GM12878 (cell line): ENCODE results near the gene BBS1. TPM values are rescaled to one million over a fixed set of nuclear protein-coding genes. Genes with fewer than 3 reads are reported as not detected.

Experiments used
- ATAC-seq: fragments of 200-7000 bp; cut with Tn5 transposase; 3 replicates; pipeline ENCODE4 v1.9.1; 2020; ENCODE audit warnings: mild to moderate bottlenecking, moderate library complexity
- BruUV-seq: library from RNA; stranded (reverse); fragments of 400-500 nt; replicated peaks from 2 replicates; lab custom pipeline; 2021; lab: Mats Ljungman, UMichigan
- CTCF ChIA-PET: fragments of 300-600 bp; sonication (Branson Sonifier 250); formaldehyde crosslinking; extraction: SDS; loops from one replicate; lab custom pipeline; 2021; ENCODE audit warnings: inconsistent platforms; lab: Yijun Ruan, JAX
- POLR2A ChIA-PET: fragments of 350-600 bp; formaldehyde crosslinking; extraction: SDS; loops from one replicate; lab custom pipeline; 2021; ENCODE audit warnings: inconsistent platforms; lab: Charles Lee
- RAD21 ChIA-PET: fragments of 300-600 bp; sonication (Branson Sonifier 250); formaldehyde crosslinking; loops from one replicate; lab custom pipeline; 2023; ENCODE audit warnings: antibody characterized with exemption; ENCODE audit not compliant: unreplicated experiment; lab: Charles Lee
- SMC1A ChIA-PET: fragments of 300-600 bp; sonication (Branson Sonifier 250); formaldehyde crosslinking; loops from one replicate; lab custom pipeline; 2023; ENCODE audit not compliant: unreplicated experiment, uncharacterized antibody; lab: Charles Lee
- DNase-seq: peaks from one replicate; pipeline ENCODE4 v3.0.0-alpha.2; 2011; ENCODE audit warnings: low read depth, low spot score
- FAIRE-seq: peaks from 3 replicates; lab custom pipeline; 2011; peaks lifted over from hg19 to GRCh38; lab: Jason Lieb, UNC
- H2AFZ ChIP-seq: 2 replicates; pipeline ENCODE4 v1.6.0; 2011; ENCODE audit warnings: low read depth, low read length, control low read depth; ENCODE audit not compliant: control insufficient read depth
- H3K27ac ChIP-seq: 2 replicates; pipeline ENCODE4 v1.5.1; 2011; ENCODE audit warnings: control low read depth; ENCODE audit not compliant: control insufficient read depth, insufficient read depth
- H3K27me3 ChIP-seq, 2 experiments: replicated peaks in 1 of 2; 2 replicates each; pipeline versions ENCODE4 v1.6.0 to v1.6.1; 2011; ENCODE audit warnings: low read length in 1 of 2; ENCODE audit not compliant: control insufficient read depth in 2 of 2, insufficient read depth in 2 of 2
- H3K36me3 ChIP-seq, 2 experiments: 2 replicates each; pipeline ENCODE4 v1.5.1; 2011; ENCODE audit warnings: low read length in 1 of 2; ENCODE audit not compliant: control insufficient read depth in 2 of 2, insufficient read depth in 2 of 2
- H3K4me1 ChIP-seq: 2 replicates; pipeline ENCODE4 v1.6.1; 2011; ENCODE audit warnings: mild to moderate bottlenecking, low read length, moderate library complexity, mixed read lengths; ENCODE audit not compliant: control insufficient read depth, insufficient read depth
- H3K4me2 ChIP-seq: 2 replicates; pipeline ENCODE4 v1.6.0; 2011; ENCODE audit warnings: control low read depth; ENCODE audit not compliant: control insufficient read depth, insufficient read depth
- H3K4me3 ChIP-seq: fragments of 200-600 bp; sonication (generic); 2 replicates; pipeline ENCODE4 v1.5.1; 2016
- H3K79me2 ChIP-seq: 2 replicates; pipeline ENCODE4 v1.6.0; 2011; ENCODE audit warnings: low read length; ENCODE audit not compliant: control insufficient read depth, insufficient read depth
- H3K9ac ChIP-seq: 2 replicates; pipeline ENCODE4 v1.8.0; 2011; ENCODE audit warnings: low read length, control low read depth, mixed read lengths; ENCODE audit not compliant: control insufficient read depth, insufficient read depth
- H3K9me3 ChIP-seq: replicated peaks from 3 replicates; pipeline ENCODE4 v1.5.1; 2011; ENCODE audit warnings: mild to moderate bottlenecking, low read length; ENCODE audit not compliant: control insufficient read depth, insufficient read depth
- H4K20me1 ChIP-seq: 2 replicates; pipeline ENCODE4 v1.6.0; 2011; ENCODE audit not compliant: control insufficient read depth, insufficient read depth
- CHD2 ChIP-seq: IDR thresholded peaks from 2 replicates; pipeline ENCODE4 v1.6.1; 2011; ENCODE audit warnings: low read depth, low read length, improper control_type of control experiment, borderline replicate concordance
- CREM ChIP-seq: IDR thresholded peaks from 2 replicates; pipeline ENCODE4 v1.6.1; 2014; ENCODE audit warnings: antibody characterized with exemption, low read depth
- HCFC1 ChIP-seq: fragments of 150-350 bp; IDR thresholded peaks from 2 replicates; pipeline ENCODE4 v1.6.1; 2014; ENCODE audit warnings: low read length
- HDAC2 ChIP-seq: fragments of 200-600 bp; sonication (generic); IDR thresholded peaks from 2 replicates; pipeline ENCODE4 v1.6.1; 2017
- HDGF ChIP-seq: fragments of 450-650 bp; IDR thresholded peaks from 2 replicates; pipeline ENCODE4 v1.6.1; 2016; ENCODE audit warnings: antibody characterized with exemption
- KAT2A ChIP-seq: conservative IDR thresholded peaks from 2 replicates; pipeline ENCODE4 v1.6.1; 2011; ENCODE audit warnings: low read depth, low read length; ENCODE audit not compliant: control insufficient read depth
- MTA3 ChIP-seq: IDR thresholded peaks from 2 replicates; pipeline ENCODE4 v1.6.1; 2012; ENCODE audit warnings: low read length, inconsistent platforms, borderline replicate concordance
- NFXL1 ChIP-seq: fragments of 450-650 bp; IDR thresholded peaks from 2 replicates; pipeline ENCODE4 v1.6.1; 2017; ENCODE audit warnings: antibody characterized with exemption, mild to moderate bottlenecking, borderline replicate concordance
- POLR2AphosphoS5 ChIP-seq: IDR thresholded peaks from 2 replicates; pipeline ENCODE4 v1.6.1; 2011; ENCODE audit warnings: mild to moderate bottlenecking, low read length, inconsistent platforms
- RUNX3 ChIP-seq: IDR thresholded peaks from 2 replicates; pipeline ENCODE4 v1.6.1; 2012; ENCODE audit warnings: low read length, inconsistent platforms
- SIN3A ChIP-seq: IDR thresholded peaks from 2 replicates; pipeline ENCODE4 v1.6.1; 2012; ENCODE audit warnings: low read depth, low read length, improper control_type of control experiment
- SUPT20H ChIP-seq: IDR thresholded peaks from 2 replicates; pipeline ENCODE4 v1.6.1; 2011; ENCODE audit warnings: low read depth, mild to moderate bottlenecking, low read length, moderate library complexity, borderline replicate concordance; ENCODE audit not compliant: control insufficient read depth
- ZNF24 ChIP-seq: fragments of 450-650 bp; IDR thresholded peaks from 2 replicates; pipeline ENCODE4 v1.6.1; 2017; ENCODE audit warnings: antibody characterized with exemption, mild to moderate bottlenecking
- WGBS: methylation state at CpG from one replicate; pipeline ENCODE4 v1.1.6; 2016; ENCODE audit warnings: low lambda C conversion rate; ENCODE audit not compliant: insufficient replicate concordance, insufficient coverage; ENCODE audit errors: missing lambda C conversion rate; 5-methylcytosine and 5-hydroxymethylcytosine counted together
- in situ Hi-C: fragments of 300-500 bp; cut with MboI; formaldehyde crosslinking; loops from 9 replicates; pipeline ENCODE4 v1.14.3; 2018; ENCODE audit warnings: mixed read lengths
- intact Hi-C: fragments of 100-400 bp; cut with micrococcal nuclease; formaldehyde crosslinking; loops from one replicate; pipeline ENCODE4 v1.14.2; 2022; ENCODE audit not compliant: unreplicated experiment
- polyA plus RNA-seq, 11 experiments: library from polyadenylated mRNA; depleted of rRNA in 4 of 11; unstranded in 6 of 11; stranded (reverse) in 5 of 11; fragments of >200 nt; fragmentation: Nextera tagmentation in 4 of 11; fragmentation: Illumina TruSeq in 1 of 11; extraction: Ambion mirVana in 4 of 11; extraction: Trizol in 1 of 11; gene quantifications; 1 replicate in 1 of 11; 2 replicates in 10 of 11; pipeline versions ENCODE4 v1.2.1 to v1.2.3, GENCODE V29; 2011 to 2016; ENCODE audit warnings: inconsistent platforms in 2 of 11, missing spikeins in 2 of 11, low read depth in 1 of 11
- total RNA-seq, 4 experiments: library from RNA; depleted of rRNA in 3 of 4; stranded (reverse); fragments of >200 nt in 3 of 4; fragmentation: Illumina TruSeq in 1 of 4; extraction: Trizol in 1 of 4; gene quantifications; 2 replicates each; pipeline versions ENCODE4 v1.2.1 to v1.2.3, GENCODE V29; 2013 to 2021

The BBS1 gene
- total and polyA plus RNA-seq, 10 of the 15 experiments (the other 5 are each of a cell fraction or from before 2014, with no cell fraction given) = 2.5 to 14.7 (median 8.7) TPM

DNA sequence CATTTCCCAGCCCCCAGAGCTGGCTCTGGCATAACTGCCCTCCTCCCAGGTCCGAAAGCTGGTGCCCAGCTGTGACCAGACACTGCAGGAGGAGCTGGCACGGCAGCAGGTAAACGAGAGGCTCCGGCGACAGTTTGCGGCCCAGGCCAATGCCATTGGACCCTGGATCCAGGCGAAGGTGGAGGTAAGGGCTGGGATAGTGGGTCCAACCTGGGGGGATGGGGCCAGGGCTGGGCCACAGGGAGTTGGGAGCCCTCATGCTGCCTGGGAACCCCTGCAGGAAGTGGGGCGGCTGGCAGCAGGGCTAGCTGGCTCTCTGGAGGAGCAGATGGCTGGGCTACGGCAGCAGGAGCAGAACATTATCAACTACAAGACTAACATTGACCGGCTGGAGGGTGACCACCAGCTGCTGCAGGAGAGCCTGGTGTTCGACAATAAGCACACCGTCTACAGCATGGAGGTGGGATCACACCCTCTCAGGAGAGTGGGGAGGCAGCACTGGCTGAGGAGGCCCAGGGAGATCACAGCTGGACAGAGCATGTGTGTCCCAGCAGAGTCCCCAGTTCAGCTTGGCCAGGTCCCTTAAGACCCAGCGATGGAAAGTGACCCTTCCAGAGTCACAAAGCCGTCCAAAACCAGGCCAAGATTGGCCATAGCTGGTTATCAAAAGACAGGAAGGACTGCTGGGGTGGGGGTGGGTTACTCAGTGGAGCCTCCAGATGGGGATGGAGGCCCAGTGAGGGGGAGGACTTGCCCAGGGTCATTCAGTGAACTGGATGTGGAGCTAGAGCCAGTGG lies 50.9 kb downstream of the BBS1 start:
- no peak for FAIRE-seq
- SMC1A ChIA-PET = interaction anchor here (0.6 kb wide), 1 partner anchor 240 kb away, joined by 3 read pairs; no protein-coding TSS in a partner anchor
- no peaks in the 10 kb centered on the region for H3K36me3 ChIP-seq
- POLR2A ChIA-PET = no interaction called here
- no peaks in the 10 kb centered on the region; a peak in 1 of 4 replicates for H3K27me3 ChIP-seq
- H4K20me1 ChIP-seq = no peaks in the 10 kb centered on the region
- no peaks in the 10 kb centered on the region for H3K4me1 ChIP-seq
- in situ Hi-C loops = no loop called here
- intact Hi-C loops = no loop called here
- ATAC-seq = no peak
- no peak overlapping the region for H3K4me3 ChIP-seq
- no peak for DNase-seq
- WGBS = 48% methylated on average over 14 of the region's 14 CpGs
- TF ChIP-seq KAT2A (no peak), RUNX3 (no peak), NFXL1 (no peak), SIN3A (no peak), CREM (no peak), MTA3 (no peak), HCFC1 (no peak), ZNF24 (no peak), SUPT20H (no peak), CHD2 (no peak), HDGF (no peak), HDAC2 (no peak), POLR2AphosphoS5 (no peak)
- no peaks in the 10 kb centered on the region for H3K79me2 ChIP-seq
- H3K9me3 ChIP-seq = no peaks in the 10 kb centered on the region
- H3K9ac ChIP-seq = no peak overlapping the region
- H3K4me2 ChIP-seq = no peak overlapping the region
- no TSS peak for BruUV-seq
- H2AFZ ChIP-seq = no peak overlapping the region
- RAD21 ChIA-PET = no interaction called here
- no peak overlapping the region for H3K27ac ChIP-seq
- CTCF ChIA-PET = interaction anchor here (0.9 to 1.1 kb wide), 2 partner anchors 8 to 16 kb away, joined by 3 read pairs; partner anchors contain the start of gene ZDHHC24
